ENCODE results near the gene NPAS3.

DNA sequence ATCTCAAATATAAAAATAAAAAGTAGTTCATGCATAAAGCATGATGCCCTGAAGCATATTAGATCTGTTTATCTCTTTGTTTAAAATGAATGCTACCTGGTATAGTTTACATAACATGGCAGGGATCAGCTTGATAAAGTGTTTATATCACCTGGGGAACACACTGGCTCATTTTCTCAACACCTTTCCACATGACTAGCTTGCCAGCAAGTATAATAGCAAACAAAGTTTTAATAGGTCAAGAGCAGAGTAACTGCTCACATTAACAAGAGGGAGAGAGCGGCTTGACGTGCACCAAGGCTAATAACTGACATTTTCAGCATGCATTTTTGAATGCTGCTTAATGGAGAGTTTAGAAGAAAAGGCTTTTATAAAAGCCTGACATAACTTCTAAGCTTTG lies 765.8 kb downstream of the NPAS3 start:
- TF ChIP-seq CTCF (conservative IDR thresholded peaks at IDR 0.05 in 1 of 2, IDR thresholded peaks at IDR 0.05 in 1 of 2; ENCODE audit: low read depth in 1 of 2, low read length in 2 of 2) (no peak), EZH2 (IDR thresholded peaks at IDR 0.05; ENCODE audit: low read length, missing control alignments) (no peak)
